ENCODE data around the gene FRAS1.

GRCh38 chr4:78119698-78120097, 62.6 kb downstream of the FRAS1 start:
- no peak for TF ChIP-seq POLR2A (IDR thresholded peaks at IDR 0.05)
- TF ChIP-seq CTCF (IDR thresholded peaks at IDR 0.05), result no peak

Data from Peyer's patch (tissue), 4 donors.